Suppressor macrophage (primary cell): ENCODE measurements around the gene RIC8A.
"Not testable (repeated sequence)": the region's sequence is repeated elsewhere in the genome, so short reads cannot be mapped to it uniquely, and the experiment has no call there.

Source experiments
- DNase-seq, 4 experiments: peaks; one replicate each; pipeline ENCODE4 v3.0.0-alpha.2; 2020 to 2022

The RIC8A gene

DNA sequence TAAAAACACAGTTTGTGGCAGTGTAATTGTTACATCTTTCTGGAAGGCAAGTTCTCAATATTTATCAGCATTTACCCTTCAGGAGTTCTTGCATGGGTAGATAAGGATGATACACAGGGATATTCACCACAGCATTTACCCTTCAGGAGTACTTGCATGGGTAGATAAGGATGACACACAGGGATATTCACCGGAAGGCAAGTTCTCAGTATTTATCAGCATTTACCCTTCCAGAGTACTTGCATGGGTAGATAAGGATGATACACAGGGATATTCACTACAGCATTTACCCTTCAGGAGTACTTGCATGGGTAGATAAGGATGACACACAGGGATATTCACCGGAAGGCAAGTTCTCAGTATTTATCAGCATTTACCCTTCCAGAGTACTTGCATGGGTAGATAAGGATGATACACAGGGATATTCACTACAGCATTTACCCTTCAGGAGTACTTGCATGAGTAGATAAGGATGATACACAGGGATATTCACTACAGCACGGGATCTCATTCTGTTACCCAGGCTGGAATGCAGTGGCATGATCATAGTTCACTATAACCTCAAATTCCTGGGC lies 13.2 kb downstream of the RIC8A start:
- DNase-seq: not testable (repeated sequence)

DNA sequence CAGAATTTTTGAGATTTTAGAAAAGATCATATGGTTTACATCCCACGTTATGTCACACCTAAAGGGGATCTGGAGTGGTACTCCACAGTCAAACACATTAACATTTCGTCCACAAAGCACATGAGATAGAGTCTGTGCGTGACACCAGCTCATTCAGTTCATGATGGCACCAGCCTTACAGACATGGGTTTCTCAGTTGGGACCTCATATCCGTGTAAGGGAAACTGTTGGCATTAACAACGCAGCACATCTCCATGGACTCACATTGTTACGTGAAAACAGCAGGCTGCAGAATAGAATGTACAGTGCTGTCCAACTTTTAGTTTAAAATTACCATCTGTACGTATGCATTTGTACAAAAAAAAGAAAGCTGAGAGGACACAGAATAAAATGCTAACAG lies 14.0 kb downstream of the RIC8A start:
- no peak for DNase-seq

- no peak for DNase-seq
These were observed 14.7 kb downstream of the RIC8A start for GRCh38 chr11:221998-222789.

DNA sequence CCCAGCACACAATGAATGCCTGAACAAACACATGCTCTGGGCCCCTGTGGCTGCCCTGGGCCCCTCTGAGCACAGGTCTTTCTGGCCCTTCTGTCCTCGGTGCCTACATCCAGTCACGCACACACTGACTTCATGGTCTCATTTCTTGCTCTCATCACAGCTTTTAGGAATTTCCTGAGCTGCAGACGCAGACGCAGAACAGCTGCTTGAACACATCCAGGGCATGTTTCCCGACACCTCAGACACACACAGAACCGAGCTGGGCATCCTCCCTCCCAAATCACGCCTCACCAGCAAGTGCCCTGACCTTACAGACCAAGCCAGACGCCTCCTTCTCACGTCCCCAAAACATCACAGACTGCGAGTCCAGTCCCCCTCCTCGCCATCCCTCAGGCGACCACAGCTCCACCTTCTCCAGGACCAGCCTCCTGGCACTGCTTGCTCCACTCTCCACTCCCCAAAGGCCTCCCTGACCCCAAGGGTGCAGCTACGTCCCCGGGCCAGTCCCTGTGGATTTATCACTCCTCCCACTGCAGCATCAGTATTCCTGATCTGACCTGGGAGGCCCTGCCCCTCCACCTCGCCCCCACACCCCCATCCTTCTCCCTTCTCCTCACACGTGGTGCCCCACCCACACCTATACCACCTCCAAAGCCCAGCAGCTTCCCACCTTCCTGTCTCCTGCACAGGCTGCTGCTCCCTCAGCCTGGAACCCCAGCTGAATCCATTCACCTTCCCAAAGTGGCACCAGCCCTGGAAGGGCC lies 15.7 kb downstream of the RIC8A start:
- DNase-seq: no peak

DNA sequence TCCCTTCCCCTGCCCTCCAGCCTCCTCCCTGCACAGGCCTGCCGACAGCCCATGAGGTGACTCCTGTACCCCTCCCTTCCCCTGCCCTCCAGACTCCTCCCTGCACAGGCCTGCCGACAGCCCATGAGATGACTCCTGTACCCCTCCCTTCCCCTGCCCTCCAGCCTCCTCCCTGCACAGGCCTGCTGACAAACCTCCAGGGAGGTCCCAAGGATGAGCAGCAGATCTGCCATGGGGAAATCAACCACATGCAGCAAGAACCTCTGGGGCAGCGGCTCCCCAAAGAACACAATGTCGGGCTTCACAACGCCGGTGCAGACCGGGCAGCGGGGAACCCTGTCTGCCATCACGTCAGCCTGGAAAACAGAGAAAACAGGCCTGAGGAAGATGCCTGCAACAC lies 16.4 kb downstream of the RIC8A start:
- DNase-seq: no peak

- no peak for DNase-seq
These were observed 16.9 kb downstream of the RIC8A start for GRCh38 chr11:224424-224823.

DNA sequence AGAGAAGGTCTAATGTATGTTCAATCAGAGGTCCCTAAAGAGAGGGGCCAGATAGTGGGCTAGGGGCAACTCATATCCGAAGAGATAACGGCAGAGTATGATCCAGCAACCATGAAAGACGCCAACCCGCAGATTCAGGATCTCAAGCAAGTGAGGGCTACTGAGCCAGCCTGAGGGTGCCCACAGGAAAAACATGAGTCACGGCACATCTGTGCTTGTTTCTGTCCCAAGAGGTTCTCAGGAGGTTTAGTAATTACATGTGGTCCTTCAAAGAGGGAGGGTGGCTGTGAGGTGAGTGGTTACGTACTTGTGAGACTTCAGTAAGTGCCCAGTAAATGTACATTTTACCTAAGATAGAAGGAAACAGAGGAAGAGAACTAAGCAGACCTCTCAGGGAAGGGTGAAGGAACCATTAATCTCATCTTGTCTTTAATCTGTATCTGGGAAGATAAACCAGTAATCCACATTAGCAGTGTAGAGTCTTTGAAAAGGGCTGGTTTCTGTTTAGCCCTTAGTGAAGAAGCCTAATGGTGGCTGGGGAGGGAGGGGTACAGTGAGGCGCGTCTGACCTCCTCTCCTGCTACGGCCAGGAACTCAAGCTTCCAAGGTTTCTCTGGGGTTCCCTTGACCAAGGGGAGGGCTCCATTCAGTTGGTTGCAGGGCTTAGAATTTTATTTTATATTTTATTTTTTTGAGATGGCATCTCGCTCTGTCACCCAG lies 18.4 kb downstream of the RIC8A start:
- DNase-seq: no peak

GRCh38 chr11:227824-228379 lies 20.4 kb downstream of the RIC8A start:
- no peak for DNase-seq

DNA sequence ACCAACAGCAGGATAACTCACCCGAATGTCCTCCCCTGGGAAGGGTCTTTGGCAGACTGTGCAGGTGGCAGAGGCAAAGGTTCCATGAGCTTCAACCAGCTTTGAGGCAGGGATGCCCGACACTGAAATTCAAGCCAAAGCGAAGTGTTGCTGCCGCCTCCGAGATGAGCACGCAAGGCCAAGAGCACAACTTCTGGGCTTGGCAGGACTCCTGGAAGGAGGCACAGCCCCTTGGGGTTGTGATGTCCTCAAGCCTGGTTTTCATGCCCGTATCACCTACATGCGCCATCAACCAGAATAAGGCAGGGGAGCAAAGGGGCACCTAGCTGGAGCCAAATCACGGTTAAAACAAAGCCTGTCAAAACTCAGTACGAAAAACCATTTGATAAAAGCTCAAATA lies 22.9 kb downstream of the RIC8A start:
- no peak for DNase-seq

DNA sequence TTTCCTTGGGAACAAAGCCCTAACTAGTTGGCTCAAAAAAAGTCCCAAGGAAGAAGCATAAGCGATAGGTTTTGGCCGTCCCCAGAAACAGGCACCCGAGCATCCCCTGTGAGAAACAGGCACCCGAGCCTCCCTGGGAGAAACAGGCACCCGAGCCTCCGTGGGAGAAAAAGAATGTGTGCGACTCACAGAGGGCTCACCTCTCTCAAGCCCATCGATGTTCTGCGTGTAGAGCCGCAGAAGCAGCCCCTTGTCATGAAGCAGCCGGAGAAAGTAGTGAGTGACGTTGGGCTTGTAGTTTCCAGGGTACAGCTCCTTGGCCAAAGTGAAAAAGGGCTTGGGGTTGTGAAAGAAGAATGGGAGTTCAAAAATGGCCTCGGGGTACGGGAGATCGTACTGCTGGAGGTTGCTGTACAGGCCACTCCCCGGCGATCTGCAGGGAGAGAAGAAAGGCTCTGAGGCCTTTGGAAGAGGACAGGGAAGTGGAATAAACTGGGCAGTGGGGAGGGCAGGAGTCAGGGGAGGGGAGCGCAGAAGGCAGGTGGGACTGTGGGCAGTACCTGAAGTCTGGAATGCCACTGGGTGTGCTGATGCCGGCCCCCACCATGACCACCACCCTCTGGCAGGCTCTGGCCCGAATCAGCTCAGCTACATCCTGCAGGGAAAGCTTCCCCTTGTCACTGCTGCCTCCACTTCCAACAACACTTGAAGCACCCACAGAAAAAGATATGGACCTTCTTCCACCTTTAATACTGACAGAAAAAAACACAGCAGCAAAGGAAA lies 25.5 kb downstream of the RIC8A start:
- no peak for DNase-seq

- DNase-seq: no peak
These were observed 27.7 kb downstream of the RIC8A start for GRCh38 chr11:235180-235579.

DNA sequence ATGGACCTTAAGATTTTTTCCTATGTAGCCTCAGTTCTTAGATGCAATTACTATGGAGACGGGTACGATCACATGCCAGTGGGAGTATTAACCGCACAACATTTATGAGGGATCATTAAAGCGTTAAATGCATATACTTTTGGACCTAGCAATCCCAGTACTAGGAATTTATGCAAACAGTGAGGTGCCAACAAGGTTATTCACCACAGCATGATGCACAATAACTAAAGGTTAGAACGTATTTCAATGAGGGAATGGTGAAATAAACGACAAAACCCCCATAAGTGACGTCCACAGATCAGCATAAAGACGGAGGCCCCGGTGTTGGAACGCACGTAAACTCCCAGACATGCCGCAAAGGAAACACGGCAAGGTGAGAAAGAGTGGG lies 28.1 kb downstream of the RIC8A start:
- peak in 1 of 4 experiments; percentile 51 for DNase-seq

- DNase-seq: peak in 3 of 4 experiments; percentile 69 to 90 (median 87)
These were observed 28.7 kb downstream of the RIC8A start, which contains the start of gene SIRT3 for GRCh38 chr11:235997-236773. TSS of gene SIRT3 (minus strand) at chr11:236342. CDS start at chr11:236328, 14 bp downstream.

DNA sequence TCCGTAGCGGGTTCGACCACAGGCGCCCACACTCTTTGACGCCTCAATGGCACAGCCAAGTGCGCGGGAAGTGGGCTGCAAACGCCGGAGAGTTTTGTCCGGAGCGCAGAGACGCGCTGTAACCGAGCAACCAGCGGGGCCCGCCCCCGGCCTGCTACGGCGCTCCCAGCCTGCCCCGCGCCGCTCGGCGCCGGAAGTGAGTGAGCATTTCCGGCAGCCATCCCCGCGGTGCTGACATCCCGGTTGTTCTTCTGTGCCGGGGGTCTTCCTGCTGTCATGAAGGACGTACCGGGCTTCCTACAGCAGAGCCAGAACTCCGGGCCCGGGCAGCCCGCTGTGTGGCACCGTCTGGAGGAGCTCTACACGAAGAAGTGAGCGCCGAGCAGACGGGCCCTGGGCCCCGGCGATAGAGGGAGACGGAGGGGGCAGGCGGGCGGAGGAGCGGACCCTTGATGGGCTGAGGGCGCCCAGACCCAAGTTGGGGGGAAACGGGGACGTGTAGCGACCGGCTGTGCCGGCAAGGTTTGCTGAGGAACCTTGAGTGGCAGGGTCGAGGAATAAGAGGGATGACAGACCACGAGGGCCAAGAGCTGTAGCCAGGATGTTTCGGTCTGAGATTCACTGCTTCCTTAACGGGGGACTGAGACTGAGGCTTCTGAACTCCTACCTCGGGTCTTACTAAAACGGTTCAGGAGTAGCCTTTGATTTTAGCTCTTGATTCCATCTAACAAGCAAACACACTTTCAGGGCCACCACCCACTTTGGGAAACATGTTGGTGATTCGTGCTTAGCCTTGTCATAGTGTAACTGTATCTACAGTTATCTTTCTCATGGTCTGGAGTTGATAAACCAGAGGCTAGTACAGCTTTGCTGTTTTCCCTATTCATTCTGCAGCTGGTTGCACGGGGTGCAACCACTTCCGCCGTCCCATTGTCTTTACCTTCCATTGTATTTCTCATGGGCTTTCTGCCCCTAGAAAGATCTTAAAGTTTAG lies 29.6 kb downstream of the RIC8A start, which contains the start of gene PSMD13:
PSMD13 (plus strand) TSS at position 203 of the 994 bp plus-strand sequence; CDS start at position 277, 74 bp downstream.
- peak; percentile 95 to 98 (median 96) for DNase-seq

DNA sequence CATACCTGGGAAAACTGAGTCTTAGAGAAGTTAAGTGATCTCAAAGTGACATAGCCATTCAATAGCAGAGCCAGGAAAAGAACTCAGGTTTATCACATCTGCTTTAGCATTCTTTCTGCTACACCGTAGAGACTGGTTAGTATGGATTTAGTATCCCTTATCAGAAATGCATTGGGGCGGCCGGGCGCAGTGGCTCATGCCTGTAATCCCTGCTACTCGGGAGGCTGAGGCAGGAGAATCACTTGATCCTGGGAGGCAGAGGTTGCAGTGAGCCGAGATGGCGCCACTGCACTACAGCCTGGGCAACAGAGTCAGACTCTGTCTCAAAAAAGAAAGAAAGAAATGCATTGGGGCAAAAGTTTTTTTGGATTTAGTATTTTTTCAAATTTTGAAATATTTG lies 30.8 kb downstream of the RIC8A start:
- not testable (repeated sequence) for DNase-seq

GRCh38 chr11:240315-240714 lies 32.8 kb downstream of the RIC8A start:
- DNase-seq: no peak

DNA sequence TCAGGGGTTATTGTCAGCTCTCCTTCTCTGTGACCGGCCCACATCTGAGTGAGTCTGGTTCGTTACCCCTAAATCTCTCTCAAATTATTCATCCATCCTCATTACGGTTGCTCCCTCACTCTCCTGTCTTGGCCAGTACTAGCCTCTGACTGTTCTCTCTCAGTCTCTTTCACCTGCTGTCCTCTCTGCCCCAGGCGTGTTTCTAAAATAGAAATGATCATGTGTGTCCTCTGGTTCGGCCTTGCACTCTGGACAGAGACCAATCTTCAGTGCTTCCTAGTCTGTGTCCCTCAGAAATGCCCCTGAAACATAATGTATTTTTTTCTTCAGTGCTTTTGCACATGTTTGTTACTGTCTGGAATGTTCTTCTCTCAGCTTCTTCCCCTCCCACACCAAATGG lies 34.1 kb downstream of the RIC8A start:
- no peak for DNase-seq

GRCh38 chr11:244376-244775 lies 36.9 kb downstream of the RIC8A start:
- no peak for DNase-seq

DNA sequence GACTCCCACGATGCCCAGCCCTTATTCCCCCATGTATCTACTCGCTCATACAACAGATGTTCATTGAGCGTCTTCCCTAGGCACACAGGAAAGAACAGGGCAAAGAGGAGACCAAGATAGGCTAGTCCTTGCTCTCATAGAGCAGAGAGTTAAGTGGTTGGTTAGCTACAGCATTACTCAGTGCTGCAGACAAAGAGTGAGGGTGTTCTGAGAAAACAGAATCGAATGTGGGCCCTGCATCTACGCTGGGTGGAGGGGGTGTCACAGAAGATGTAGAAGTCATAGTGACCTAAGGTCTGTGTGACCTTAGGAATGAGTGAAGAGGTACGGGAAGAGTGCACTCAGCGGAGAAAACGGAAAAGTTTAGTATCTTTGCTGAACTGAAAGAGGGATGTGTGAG lies 41.6 kb downstream of the RIC8A start:
- DNase-seq: no peak
